HG03432 (cell line): ENCODE measurements around the gene ANKLE2.
"Not testable (repeated sequence)": the region's sequence is repeated elsewhere in the genome, so short reads cannot be mapped to it uniquely, and the experiment has no call there.

ENCODE experiments used
- ATAC-seq: cut with Tn5 transposase; IDR thresholded peaks from one replicate; pipeline ENCODE4 v1.9.1; 2021; ENCODE audit warnings: mild to moderate bottlenecking, moderate library complexity; ENCODE audit not compliant: unreplicated experiment

Gene ANKLE2

DNA sequence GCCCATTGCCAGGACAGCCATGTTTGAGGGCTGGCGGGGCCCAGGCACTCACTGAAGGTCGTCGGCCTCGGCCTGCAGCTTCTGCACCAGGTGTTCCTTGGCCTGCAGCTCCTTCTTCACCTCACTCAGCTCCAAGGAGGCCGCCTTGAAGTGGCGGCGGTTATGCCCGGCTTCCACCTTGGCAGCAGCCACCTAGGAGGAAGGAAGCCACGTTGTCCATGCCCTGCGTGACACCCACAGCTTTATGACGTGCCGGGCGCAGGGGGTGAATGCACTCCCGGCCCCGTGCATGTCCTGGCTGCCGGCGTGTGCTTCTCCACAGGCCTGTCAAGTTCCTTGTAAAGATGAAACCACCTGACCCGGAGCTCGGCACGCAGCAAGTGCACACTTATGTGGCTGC is 16.0 kb upstream of the ANKLE2 start:
- ATAC-seq, result no peak

DNA sequence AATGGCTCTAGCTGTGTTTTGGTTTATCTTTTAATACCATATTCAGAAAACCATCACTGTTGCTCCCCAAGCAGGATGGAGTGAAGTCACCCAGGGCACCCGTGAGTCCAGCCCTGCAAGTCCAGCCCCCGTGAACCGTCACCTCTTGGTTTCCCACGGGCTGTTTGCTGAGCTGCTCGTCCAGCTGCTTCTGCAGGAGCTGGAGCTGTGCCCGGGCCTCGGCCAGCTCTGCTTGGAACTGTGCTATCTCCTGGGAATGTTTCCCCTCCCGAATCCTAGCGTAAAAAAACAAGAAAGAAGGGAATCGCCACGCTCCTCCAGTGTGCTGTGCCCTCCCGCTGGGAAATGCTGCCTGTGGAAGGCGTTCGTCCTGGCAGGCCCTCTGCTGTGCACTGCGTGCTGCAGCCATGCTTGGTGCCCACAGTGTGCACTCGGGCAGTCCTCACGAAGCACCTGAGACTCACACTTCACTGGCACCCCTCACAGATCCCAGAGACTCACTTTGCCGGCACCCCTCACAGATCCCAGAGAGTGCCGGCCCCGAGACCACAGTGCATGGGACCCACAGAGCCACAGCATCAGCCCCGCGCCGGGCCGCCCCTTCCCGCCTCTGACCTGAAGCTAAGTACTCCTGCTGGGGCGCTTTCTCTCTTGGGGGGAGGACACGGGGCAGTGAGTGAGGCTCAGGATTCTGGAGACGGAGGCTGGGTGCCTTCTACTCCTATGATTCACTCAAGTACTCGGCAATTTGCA is 15.4 kb upstream of the ANKLE2 start:
- no peak for ATAC-seq

- not testable (repeated sequence) for ATAC-seq
Observed at GRCh38 chr12:132776230-132776625, 14.6 kb upstream of the ANKLE2 start.

- ATAC-seq, result no peak
Observed at GRCh38 chr12:132775502-132776229, 14.0 kb upstream of the ANKLE2 start.

DNA sequence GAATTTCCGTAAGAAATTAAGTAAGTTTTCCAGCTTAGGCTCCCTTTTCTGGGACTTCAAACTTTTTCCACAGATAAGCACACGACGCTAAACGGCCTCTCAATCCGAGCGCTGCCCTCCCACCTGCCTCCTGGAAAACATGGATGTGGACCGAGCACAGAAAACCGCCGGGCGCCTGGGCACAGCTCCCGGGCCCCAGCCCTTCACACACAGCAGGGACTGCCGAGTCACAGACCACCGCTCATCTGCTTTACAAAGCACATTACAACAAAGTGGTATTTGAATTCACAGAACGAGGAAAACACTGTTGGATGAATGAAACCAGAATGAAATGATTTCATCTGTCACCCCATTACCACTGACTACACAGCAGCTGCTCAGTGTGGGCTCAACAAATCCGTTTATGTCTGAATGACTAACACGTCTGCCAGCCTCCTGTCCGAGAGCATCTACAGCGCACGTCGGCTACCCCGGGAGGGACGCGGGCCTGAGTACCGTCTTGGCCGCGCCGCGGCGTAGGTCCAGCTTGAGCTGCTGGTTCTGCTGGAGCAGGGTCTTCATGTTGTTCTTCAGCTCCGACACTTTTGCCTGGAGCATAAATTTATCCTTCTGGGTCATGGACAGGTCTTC is 13.1 kb upstream of the ANKLE2 start:
- ATAC-seq, result no peak

DNA sequence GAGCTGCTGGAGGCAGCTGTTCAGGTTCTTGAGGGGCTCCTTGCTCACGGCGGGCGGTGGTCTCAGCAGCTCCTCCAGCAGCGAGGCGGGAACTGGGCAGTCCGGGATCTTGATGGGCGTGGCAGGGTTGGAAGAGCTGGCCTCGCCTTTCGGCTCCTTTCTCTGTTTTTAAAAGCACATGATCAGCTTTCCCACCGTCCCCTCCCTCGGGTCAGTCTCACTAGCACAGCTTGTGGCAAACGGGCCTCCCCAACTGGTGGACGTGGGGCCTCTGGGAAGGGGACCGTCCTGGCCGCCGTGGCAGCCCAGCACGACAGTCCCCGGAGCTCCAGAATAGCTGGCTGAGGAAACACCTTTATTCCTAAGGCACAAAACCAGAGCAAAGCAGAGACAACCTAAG is 12.5 kb upstream of the ANKLE2 start:
- no peak for ATAC-seq

- ATAC-seq, result no peak
Observed at GRCh38 chr12:132773077-132773955, 11.7 kb upstream of the ANKLE2 start.

DNA sequence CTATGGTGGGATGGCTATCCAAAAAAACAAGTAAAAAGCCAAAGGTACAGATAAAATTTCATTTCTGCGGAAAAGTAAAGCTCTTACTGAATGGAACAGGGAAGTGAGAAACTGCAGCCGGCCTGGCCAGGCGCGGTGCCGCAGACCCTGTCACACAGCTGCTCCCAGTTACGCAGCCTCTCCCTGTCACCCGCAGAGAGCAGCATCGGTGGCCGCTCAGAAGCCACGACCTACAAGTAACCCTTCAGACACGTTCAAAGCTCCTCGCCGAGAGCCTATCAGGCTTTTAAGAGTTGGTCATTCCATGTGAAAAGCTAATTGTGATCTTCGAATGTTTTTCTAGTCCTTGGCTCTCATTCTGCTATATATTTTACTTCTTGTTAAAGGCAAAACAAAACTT is 11.0 kb upstream of the ANKLE2 start:
- ATAC-seq, result no peak

DNA sequence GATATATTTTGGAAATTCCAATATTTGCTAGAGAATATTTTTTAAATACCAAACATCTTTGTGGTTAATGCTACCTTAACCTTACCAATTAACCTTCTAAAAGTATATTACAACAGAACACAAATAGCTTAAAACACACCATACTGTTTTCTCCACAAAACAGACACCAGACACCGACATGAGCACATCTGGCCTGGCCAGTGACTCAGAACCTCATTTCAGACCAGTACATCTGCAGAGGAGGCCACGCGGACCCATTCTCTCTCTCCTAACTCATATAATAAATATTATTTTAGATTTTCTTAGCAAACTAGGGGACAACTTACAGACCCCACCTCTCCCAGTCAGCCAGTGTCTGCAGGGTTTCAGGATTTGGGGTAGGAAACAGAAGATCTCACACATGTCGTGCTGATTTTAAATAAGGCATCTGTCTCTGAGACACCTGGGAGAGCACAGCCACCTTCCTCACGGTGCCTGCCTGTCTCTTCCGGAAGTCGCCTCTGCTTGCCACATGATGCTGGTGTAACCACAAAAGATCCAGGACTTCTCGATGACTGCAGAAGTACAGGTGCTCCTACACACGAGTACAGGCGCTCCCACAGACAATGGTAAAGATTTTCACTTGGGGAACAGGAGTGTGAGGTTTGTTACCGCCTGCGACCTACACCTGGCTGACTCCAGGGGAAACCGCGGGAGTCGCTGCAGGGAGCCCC is 9.7 kb upstream of the ANKLE2 start:
- peak; percentile 61 for ATAC-seq

GRCh38 chr12:132766380-132767085 is 4.9 kb upstream of the ANKLE2 start:
- ATAC-seq, result no peak

- no peak for ATAC-seq
Observed at GRCh38 chr12:132765361-132765760, 3.7 kb upstream of the ANKLE2 start.

- ATAC-seq, result no peak
Observed at GRCh38 chr12:132764231-132764630, 2.6 kb upstream of the ANKLE2 start.

GRCh38 chr12:132761921-132762583 is 420 bp upstream of the ANKLE2 start:
- ATAC-seq, result peak; percentile 88

- ATAC-seq, result no peak
Observed at GRCh38 chr12:132759359-132759758, 2.3 kb downstream of the ANKLE2 start.

DNA sequence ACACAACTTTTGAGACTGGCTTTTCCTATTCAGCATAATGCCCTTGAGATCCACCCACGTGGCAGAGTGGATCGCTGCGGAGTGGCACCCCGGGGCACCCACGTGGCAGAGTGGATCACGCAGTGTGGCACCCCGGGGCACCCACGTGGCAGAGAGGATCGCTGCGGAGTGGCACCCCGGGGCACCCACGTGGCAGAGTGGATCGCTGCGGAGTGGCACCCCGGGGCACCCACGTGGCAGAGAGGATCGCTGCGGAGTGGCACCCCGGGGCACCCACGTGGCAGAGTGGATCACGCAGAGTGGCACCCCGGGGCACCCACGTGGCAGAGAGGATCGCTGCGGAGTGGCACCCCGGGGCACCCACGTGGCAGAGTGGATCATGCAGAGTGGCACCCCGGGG is 2.8 kb downstream of the ANKLE2 start:
- ATAC-seq, result not testable (repeated sequence)

GRCh38 chr12:132754160-132754932 is 7.3 kb downstream of the ANKLE2 start:
- no peak for ATAC-seq

DNA sequence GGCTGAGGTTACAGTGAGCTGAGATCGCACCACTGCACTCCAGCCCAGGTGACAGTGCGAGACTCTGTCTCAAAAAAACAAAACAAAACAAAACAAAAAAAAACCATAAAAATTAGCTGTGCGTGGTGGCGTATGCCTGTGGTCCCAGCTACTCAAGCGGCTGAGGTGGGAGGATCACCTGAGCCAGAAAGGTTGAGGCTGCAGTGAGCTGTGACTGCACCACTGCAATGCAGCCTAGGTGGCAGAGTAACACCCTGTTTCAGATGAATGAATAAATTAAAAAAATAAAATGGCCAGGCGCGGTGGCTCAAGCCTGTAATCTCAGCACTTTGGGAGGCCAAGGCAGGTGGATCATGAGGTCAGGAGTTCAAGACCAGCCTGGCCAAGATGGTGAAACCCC is 8.0 kb downstream of the ANKLE2 start:
- not testable (repeated sequence) for ATAC-seq

DNA sequence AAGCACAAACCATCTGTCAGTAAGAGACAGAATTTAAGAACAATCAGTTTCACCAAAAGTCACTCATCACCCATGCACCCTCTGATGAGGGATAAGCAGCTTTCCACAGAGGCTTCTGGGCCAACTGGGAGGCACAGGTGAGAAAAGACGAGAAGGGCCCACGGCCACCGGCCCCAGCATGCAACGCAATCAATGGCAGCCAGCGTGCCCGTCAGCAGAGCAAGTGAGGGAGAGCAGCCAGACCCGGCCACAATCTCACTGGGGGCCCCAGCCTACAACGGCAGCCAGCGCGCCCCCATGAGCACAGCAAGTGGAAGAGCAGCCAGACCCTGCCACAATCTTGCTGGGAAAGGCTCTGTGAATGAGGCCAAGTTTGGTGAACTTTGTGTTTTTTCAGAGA is 13.3 kb downstream of the ANKLE2 start:
- no peak for ATAC-seq
